NCI-H748 (cell line): ENCODE data around the gene C16orf95.
"Not testable (repeated sequence)": the region's sequence is repeated elsewhere in the genome, so short reads cannot be mapped to it uniquely, and the experiment has no call there.

ENCODE experiments used
- DNase-seq: peaks from one replicate; lab custom pipeline; 2025; ENCODE audit not compliant: unreplicated experiment; lab: John Stamatoyannopoulos, UW

C16orf95 gene

GRCh38 chr16:87347932-87348615 lies 30.9 kb upstream of the C16orf95 start:
- no peak for DNase-seq

DNA sequence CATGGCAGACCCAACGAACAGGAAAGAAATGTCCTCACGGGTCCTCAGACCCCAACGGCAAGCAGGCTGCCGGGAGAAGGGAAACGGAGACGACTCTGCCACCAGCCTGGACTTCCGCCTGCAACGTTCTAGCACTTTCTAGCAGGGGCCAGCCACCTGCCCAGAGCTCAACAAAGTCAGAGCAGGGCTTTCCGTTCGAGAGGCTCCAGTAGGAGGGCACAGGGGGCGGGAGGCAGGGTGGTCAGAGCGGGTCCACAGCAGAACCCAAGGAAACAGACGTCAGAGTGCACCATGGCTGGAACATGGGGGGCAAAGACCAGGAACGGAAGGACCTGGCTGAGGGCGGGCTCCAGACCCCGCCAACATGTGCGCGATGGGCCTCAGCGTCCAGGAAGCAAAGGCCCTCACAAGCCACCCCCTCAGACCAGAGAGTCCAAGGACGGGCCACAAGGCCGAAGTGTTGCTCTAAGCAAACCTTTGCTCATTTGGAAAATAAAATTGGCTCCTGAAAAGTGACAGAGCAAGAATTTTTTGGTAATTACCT lies 29.4 kb upstream of the C16orf95 start:
- DNase-seq: no peak

GRCh38 chr16:87345726-87346424 lies 28.7 kb upstream of the C16orf95 start:
- no peak for DNase-seq

- no peak for DNase-seq
Observed at GRCh38 chr16:87344931-87345631, 27.9 kb upstream of the C16orf95 start.

- no peak for DNase-seq
Observed at GRCh38 chr16:87344165-87344930, 27.2 kb upstream of the C16orf95 start.

DNA sequence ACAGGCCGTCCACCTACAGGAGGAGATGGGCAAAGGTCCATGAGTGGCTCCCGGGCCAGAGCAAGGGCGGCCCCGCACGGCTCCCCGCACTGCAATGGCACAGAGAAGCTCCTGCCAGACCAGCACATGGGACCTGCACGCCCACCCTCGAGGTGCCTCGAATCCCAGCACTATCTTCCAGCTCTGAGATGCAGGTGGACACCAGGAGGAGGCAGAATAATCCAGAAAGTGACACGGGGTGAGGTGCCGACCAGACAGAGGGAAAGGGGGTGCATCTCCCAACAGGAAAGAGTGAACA lies 26.5 kb upstream of the C16orf95 start:
- no peak for DNase-seq

DNA sequence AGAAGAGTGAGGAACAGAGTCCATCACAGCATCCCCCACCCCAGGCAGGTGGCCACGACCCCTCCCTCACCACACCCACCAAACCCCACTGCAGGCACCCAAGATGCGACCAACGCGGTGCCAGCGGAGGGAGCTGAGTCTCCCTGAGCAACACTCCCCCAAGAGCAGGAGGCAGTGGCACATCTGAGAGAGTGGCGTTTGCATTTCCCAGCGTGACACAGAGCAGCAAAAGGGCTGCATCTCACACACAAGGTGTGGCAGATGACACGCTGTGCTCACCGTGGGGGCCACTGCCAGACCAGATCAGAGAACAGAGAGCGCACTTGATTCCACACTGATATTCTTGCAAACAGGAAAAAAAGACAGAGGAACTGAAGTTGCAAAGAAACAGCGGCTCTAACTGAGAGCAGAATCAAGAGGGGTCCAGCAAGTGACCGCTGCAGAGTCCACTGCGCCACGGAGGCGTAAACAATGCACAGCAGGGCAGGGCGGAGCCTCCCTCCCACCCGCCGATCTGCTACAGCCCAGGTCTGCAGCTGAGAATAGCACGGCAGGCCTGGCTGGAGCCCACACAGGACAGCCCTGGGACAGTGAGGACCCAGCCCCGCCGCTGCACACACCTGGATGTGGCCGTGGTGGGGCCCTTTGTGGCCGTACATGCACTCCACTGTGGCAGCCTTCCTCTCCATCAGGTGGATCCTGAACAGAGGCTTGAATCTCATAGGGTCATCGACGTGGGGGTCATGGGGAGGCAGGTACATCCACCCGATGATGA lies 26.0 kb upstream of the C16orf95 start:
- no peak for DNase-seq

DNA sequence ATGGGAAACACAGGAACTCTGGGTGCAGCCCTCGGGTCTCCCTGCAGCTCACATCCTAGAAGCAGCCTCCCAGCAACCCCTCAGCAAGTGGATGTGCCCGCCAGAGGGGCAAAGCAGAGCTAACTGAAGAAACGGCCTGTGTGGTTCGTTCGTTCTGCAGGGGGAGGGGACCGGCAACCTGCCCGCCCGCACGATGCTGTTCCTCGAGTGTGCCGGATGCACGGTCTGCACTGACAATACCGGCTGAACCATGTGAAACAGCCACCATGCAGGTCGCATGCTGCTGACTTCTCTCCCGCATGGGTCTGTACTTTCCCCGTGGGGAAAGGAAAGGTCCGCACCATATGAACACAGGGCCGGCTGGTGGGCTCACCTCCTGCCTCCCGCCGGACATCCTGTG lies 25.3 kb upstream of the C16orf95 start:
- DNase-seq: no peak

DNA sequence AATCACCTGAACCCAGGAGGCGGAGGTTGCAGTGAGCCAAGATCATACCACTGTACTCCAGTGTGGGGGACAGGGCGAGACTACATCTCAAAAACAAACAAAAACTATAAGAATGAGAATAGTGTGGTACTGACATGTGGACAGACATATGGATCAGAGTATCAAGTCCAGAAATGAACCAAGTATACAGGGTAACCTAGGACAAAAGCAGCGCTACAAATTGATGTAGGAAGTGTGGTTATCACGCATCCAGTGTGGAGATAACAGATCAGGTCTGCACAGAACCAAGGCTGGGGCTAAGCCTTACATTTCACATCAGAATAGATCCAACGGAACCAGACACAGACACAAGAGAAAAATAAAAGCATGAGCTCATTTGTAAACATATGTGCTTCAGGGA lies 23.0 kb upstream of the C16orf95 start:
- no peak for DNase-seq

DNA sequence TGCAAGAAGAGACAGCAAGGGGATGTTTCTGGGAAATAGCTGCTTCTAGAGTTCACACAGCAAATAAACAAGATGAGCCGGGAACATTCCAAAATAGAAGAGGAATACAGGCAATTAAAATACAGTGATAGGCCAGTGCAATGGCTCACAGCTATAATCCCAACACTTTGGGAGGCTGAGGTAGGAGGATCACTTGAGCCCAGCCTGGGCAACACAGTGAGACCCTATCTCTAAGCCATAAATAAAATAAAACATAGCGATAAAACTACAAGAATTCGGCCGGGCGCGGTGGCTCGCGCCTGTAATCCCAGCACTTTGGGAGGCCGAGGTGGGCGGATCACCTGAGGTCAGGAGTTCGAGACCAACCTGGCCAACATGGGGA lies 22.5 kb upstream of the C16orf95 start:
- not testable (repeated sequence) for DNase-seq

DNA sequence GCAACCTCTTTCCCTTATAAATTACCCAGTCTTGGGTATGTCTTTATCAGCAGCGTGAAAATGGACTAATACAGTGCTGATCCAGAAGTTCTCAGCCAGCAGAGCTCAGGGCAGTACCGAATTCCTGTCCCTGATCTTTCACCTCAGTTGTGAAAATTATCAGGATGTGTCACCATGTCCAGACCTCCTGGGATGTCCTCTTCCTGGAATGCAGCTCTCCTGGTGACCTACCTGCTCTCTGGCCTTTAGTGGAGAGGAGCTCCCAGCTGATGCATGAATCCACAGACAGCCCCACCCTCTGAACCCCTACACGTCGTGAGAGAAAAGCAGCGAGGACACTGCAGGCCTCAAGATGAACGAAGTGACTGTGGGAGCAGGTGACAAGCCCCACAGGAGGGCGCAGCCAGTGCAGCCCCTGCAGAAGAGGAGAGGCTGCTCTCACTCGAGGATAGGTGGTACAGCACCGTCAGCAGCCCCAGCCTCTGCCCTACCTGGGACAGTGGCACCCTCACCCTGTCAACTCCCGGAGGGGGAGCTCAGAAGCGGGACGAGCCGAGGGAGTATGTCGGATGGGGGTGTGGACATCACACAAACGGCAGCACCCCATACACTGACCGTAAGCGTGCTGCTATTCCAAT lies 22.0 kb upstream of the C16orf95 start:
- DNase-seq: no peak

DNA sequence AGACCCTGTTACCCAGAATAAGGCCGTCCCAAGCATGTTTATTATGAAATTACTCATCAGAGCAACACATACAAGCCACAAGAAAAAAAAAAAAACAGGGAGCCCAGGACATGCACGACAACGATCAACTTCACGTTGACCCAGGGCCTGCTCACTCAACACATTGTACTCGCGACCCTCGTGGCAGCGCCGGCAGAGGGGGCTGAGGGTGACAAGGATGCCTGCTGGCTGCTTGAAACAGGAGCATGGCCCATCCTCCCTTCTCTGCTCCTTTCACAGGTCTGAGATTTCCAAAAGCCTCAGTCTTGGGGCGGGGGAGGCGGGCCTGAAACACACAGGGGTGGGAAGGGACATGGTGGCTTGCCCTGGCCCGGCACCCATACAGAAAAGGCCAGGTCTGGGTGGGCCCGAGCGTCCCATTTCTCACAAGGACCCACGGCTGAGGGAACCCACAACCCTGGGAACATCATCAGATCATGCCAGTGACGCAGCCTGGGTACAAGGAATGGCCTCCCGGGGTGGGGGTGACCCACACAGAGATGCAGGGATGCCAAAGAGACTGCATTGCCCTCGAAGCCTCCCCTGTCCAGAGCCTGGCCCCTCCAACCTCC lies 21.1 kb upstream of the C16orf95 start:
- no peak for DNase-seq

DNA sequence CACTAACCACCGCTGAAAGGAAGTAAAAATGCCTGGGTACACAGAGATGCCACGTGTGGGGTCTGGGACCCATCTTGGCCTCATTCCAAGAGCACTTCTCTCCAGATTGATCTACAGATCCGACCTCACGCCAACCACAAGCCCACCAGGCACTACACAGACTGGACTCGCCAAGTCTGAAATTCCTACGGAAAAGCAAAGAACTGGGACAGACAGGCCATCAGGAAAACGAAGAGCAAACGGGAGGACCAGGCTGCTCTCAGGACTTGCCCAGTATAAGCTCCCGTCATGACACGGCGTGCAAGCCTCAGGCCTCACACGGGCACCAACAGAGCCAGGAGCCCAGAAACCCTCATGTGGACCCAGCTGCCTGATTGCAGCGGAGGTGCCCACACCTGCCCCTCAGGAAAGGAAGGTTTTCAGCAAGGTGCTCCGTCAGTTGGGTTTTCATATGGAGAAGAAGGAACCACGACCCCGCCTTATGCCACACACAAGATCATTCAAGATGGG lies 20.1 kb upstream of the C16orf95 start:
- no peak for DNase-seq

DNA sequence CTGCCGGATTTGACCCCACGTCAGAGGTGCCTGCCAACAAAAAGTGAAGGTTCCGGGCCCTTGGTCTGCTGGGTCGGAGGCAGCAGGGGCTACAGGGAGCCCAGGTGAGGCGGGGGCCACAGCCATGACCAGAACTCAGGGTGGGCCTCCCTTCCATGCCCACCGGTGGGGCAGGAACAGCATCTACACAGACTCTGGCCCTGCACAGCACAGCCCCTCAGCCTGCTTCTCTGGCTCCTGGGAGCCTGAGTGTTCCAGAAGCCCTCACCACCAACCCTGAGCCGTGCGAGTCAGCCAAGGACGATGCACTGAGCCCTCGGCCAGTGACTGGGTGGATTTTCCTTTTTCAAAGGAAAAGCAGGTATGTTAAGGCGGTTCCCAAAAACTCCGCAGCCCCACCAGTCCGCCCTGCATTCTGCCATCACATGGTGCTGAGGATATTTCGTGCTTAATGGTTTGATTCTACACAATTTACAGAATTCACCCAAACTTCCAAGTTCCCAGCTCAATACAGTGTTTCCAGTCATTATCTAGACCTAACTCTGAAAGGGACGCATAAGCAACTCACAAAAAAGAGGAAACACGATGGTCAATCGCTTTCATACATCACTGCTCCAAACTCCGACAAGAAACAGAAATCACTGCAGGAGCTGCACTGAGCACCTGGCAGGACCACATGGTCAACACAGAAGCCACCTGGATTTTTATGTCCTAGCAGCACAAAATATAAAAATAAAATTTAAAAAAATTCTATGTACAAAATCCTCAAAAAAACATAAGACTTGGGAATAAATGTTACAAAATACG lies 19.4 kb upstream of the C16orf95 start:
- DNase-seq: no peak

GRCh38 chr16:87335625-87336433 lies 18.6 kb upstream of the C16orf95 start:
- no peak for DNase-seq

DNA sequence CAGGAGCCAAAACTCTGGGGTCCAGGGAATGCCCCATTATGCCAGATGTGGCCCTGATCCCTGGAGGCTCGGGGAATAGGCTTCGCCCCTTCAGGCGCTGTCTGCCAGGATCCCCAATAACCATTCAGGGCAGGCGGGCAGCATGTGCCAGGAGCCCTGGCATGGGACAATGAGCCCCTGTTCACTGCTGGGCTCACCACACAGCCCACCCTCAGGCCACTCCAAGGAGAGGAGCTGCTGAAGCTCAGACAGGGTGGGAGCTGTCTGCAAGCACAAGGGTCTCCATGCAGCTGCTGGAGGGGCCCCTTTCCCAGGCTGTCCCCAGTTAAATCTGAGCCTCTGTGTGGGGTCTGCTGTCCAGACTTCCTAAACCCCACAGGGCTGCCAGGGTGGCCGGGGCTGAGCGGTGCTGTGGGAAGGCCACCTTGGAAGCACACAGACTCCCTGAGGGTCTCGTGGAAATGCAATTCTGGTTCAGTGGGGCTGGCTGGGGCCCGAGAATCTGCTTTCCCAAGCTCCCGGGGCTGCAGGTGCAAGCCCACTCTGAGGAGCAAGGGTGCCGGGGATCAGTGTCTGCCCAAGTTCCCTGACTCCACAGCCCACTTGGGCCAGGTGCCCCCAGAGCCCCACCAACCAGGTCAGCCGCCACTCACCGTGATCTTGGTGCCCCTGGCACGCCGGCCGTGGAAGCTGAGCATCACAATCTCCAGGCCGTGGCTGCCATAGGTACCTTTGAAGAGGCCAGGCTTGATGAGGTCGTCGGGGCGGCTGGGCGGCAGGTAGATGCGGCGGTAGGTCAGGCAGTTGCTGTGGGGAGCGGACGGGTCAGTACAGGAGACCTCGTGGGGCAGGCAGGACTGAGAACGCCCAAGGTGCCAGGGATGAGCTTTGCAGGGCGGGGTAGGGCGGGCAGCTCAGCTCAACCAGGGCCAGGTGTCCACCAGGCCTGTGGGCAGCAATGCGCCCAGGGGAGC lies 17.7 kb upstream of the C16orf95 start:
- no peak for DNase-seq
